Liver (tissue), 9 donors: Measurements from ENCODE around the gene TSPEAR. TPM values are rescaled to one million over a fixed set of nuclear protein-coding genes. Genes with fewer than 3 reads are reported as not detected.
A peak's percentile ranks its signal among the peaks of the same experiment; 100 is the strongest.

Source experiments
- DNase-seq: peaks from one replicate; pipeline ENCODE4 v3.0.0-alpha.2; 2017; ENCODE audit warnings: low spot score
- H3K27ac ChIP-seq, 2 donors: one replicate each; pipeline ENCODE4 v1.7.0; 2013; ENCODE audit warnings: inconsistent platforms in 2 of 2, low read length in 2 of 2, control low read depth in 1 of 2, low read depth in 1 of 2, mild to moderate bottlenecking in 1 of 2
- H3K27me3 ChIP-seq, 4 donors: one replicate each; pipeline versions ENCODE4 v1.6.1 to v1.7.0; 2013; ENCODE audit warnings: low read length in 3 of 4, inconsistent platforms in 1 of 4, mild to moderate bottlenecking in 1 of 4, moderate library complexity in 1 of 4; ENCODE audit not compliant: control insufficient read depth in 4 of 4, insufficient read depth in 4 of 4
- H3K36me3 ChIP-seq, 4 donors: one replicate each; pipeline versions ENCODE4 v1.6.1 to v1.7.0; 2013; ENCODE audit warnings: low read length in 3 of 4, mild to moderate bottlenecking in 3 of 4, low read depth in 1 of 4, moderate library complexity in 1 of 4; ENCODE audit not compliant: control insufficient read depth in 4 of 4, insufficient read depth in 3 of 4
- H3K4me1 ChIP-seq, 4 donors: one replicate each; pipeline versions ENCODE4 v1.6.1 to v1.7.0; 2013; ENCODE audit warnings: low read length in 3 of 4, mild to moderate bottlenecking in 3 of 4, moderate library complexity in 1 of 4; ENCODE audit not compliant: control insufficient read depth in 4 of 4, insufficient read depth in 4 of 4
- H3K4me3 ChIP-seq, 3 donors: one replicate each; pipeline versions ENCODE4 v1.6.1 to v1.7.0; 2013; ENCODE audit warnings: low read length in 3 of 3, control low read depth in 1 of 3, low read depth in 1 of 3, mild to moderate bottlenecking in 1 of 3
- H3K9ac ChIP-seq, 2 donors: one replicate each; pipeline ENCODE4 v1.7.0; 2013; ENCODE audit warnings: low read length in 2 of 2, mild to moderate bottlenecking in 2 of 2, moderate library complexity in 2 of 2, control low read depth in 1 of 2, low read depth in 1 of 2
- H3K9me3 ChIP-seq, 4 donors: one replicate each; pipeline versions ENCODE4 v1.6.1 to v1.7.0; 2013; ENCODE audit warnings: low read length in 3 of 4; ENCODE audit not compliant: control insufficient read depth in 4 of 4
- ATF3 ChIP-seq: IDR thresholded peaks from 2 replicates; pipeline ENCODE4 v1.6.1; 2016; ENCODE audit warnings: antibody characterized with exemption
- CTCF ChIP-seq: fragments of 150-350 bp; IDR thresholded peaks from 2 replicates; pipeline ENCODE4 v1.5.1; 2017; ENCODE audit warnings: improper control_type of control experiment, low read depth, low read length; ENCODE audit not compliant: missing input control
- EGR1 ChIP-seq, 2 donors: IDR thresholded peaks; 2 replicates each; pipeline ENCODE4 v1.6.1; 2016 to 2018; ENCODE audit warnings: antibody characterized with exemption in 2 of 2, low read depth in 2 of 2
- FOXA1 ChIP-seq: IDR thresholded peaks from 2 replicates; pipeline ENCODE4 v1.6.1; 2016; ENCODE audit warnings: antibody characterized with exemption
- FOXA2 ChIP-seq: IDR thresholded peaks from 2 replicates; pipeline ENCODE4 v1.6.1; 2016; ENCODE audit warnings: antibody characterized with exemption
- GABPA ChIP-seq, 2 donors: IDR thresholded peaks in 1 of 2; conservative IDR thresholded peaks in 1 of 2; 2 replicates each; pipeline ENCODE4 v1.6.1; 2016; ENCODE audit warnings: antibody characterized with exemption in 2 of 2, mild to moderate bottlenecking in 1 of 2, moderate library complexity in 1 of 2
- HNF4A ChIP-seq, 2 donors: conservative IDR thresholded peaks; 2 replicates each; pipeline ENCODE4 v1.6.1; 2016; ENCODE audit warnings: antibody characterized with exemption in 2 of 2, mild to moderate bottlenecking in 2 of 2
- HNF4G ChIP-seq: IDR thresholded peaks from 2 replicates; pipeline ENCODE4 v1.6.1; 2016; ENCODE audit warnings: antibody characterized with exemption
- JUND ChIP-seq, 2 donors: IDR thresholded peaks; 2 replicates each; pipeline ENCODE4 v1.6.1; 2016; ENCODE audit warnings: antibody characterized with exemption in 2 of 2
- MAX ChIP-seq: IDR thresholded peaks from 2 replicates; pipeline ENCODE4 v1.6.1; 2016; ENCODE audit warnings: antibody characterized with exemption
- NR2F2 ChIP-seq: IDR thresholded peaks from 2 replicates; pipeline ENCODE4 v1.6.1; 2016; ENCODE audit warnings: antibody characterized with exemption
- RAD21 ChIP-seq, 2 donors: IDR thresholded peaks; 2 replicates each; pipeline ENCODE4 v1.6.1; 2016; ENCODE audit warnings: antibody characterized with exemption in 2 of 2, mild to moderate bottlenecking in 2 of 2
- REST ChIP-seq: IDR thresholded peaks from 2 replicates; pipeline ENCODE4 v1.6.1; 2016; ENCODE audit warnings: antibody characterized with exemption, mild to moderate bottlenecking
- RXRA ChIP-seq, 2 donors: IDR thresholded peaks; 2 replicates each; pipeline ENCODE4 v1.6.1; 2017 to 2018; ENCODE audit warnings: antibody characterized with exemption in 2 of 2, mild to moderate bottlenecking in 1 of 2
- SP1 ChIP-seq: IDR thresholded peaks from 2 replicates; pipeline ENCODE4 v1.6.1; 2018; ENCODE audit warnings: antibody characterized with exemption, mild to moderate bottlenecking
- TAF1 ChIP-seq: conservative IDR thresholded peaks from 2 replicates; pipeline ENCODE4 v1.6.1; 2016; ENCODE audit warnings: antibody characterized with exemption, mild to moderate bottlenecking
- YY1 ChIP-seq: IDR thresholded peaks from 2 replicates; pipeline ENCODE4 v1.6.1; 2016; ENCODE audit warnings: antibody characterized with exemption, mild to moderate bottlenecking
- ZBTB33 ChIP-seq: IDR thresholded peaks from 2 replicates; pipeline ENCODE4 v1.6.1; 2016; ENCODE audit warnings: antibody characterized with exemption
- WGBS: extraction: QIAGEN DNeasy Blood & Tissue Kit; methylation state at CpG from one replicate; pipeline ENCODE4 v1.1.7; 2013; 5-methylcytosine and 5-hydroxymethylcytosine counted together
- polyA plus RNA-seq, 2 donors: library from polyadenylated mRNA; stranded (reverse) in 1 of 2; unstranded in 1 of 2; fragments of 200-250 nt in 1 of 2; fragments of >200 nt in 1 of 2; fragmentation: Nextera tagmentation in 1 of 2; extraction: Ambion mirVana in 1 of 2; gene quantifications; one replicate each; pipeline versions ENCODE4 v1.2.1 to v1.2.3, GENCODE V29; 2013 to 2015
- total RNA-seq, 2 donors: library from RNA; depleted of rRNA; stranded (reverse); fragments of >200 nt; gene quantifications; one replicate each; pipeline ENCODE4 v1.2.3, GENCODE V29; 2014
- donor health status: healthy.
- donor health status: healthy.
- donor health status: healthy.
- donor health status: healthy.
- donor health status: healthy.

TSPEAR gene
- total and polyA plus RNA-seq, 4 donors, result under 0.01 to 0.14 (median 0.01) TPM; not detected in 1

GRCh38 chr21:44485796-44486195 is 225.6 kb downstream of the TSPEAR start (continued):
- no peak for TF ChIP-seq HNF4A (conservative IDR thresholded peaks at IDR 0.05)
- no peak for TF ChIP-seq FOXA1
- no peak for TF ChIP-seq HNF4G
- TF ChIP-seq EGR1 (IDR thresholded peaks at IDR 0.05; ENCODE audit: low read depth in 2 of 2), result no peak
- no peak for TF ChIP-seq GABPA (IDR thresholded peaks at IDR 0.05 in 1 of 2, conservative IDR thresholded peaks at IDR 0.05 in 1 of 2)
- TF ChIP-seq RXRA (IDR thresholded peaks at IDR 0.05), result no peak

- H3K27me3 ChIP-seq, result no peaks in the 10 kb centered on the region
- no peak for DNase-seq
- TF ChIP-seq FOXA1 (no peak), ZBTB33 (no peak), SP1 (no peak), REST (peak; percentile 54), HNF4G (no peak), RAD21 (IDR thresholded peaks at IDR 0.05) (peak; percentile 43 to 45), RXRA (IDR thresholded peaks at IDR 0.05) (no peak), FOXA2 (no peak), YY1 (no peak), CTCF (peak; percentile 38), JUND (IDR thresholded peaks at IDR 0.05) (no peak), EGR1 (IDR thresholded peaks at IDR 0.05; ENCODE audit: low read depth in 2 of 2) (no peak), TAF1 (no peak), HNF4A (conservative IDR thresholded peaks at IDR 0.05) (peak in 1 of 2 donors; percentile 19), GABPA (IDR thresholded peaks at IDR 0.05 in 1 of 2, conservative IDR thresholded peaks at IDR 0.05 in 1 of 2) (no peak), NR2F2 (no peak), MAX (peak; percentile 26), ATF3 (no peak)
- peak overlapping the region; percentile 18 to 64 (median 50) for H3K4me3 ChIP-seq
- peaks cover 1 to 6% (median 2%) of the 10 kb centered on the region in 4 donors for H3K36me3 ChIP-seq
- 71% methylated on average over 25 of the region's 25 CpGs for WGBS
- peak overlapping the region; percentile 15 to 70 for H3K27ac ChIP-seq
- peak overlapping the region in 1 of 2 donors; percentile 44 for H3K9ac ChIP-seq
- H3K9me3 ChIP-seq, result no peaks in the 10 kb centered on the region
- peaks cover 2 to 30% (median 20%) of the 10 kb centered on the region in 4 donors for H3K4me1 ChIP-seq
These were observed 226.0 kb downstream of the TSPEAR start for GRCh38 chr21:44485254-44485793.
